GM19468 (cell line): ENCODE results near the gene SNX9.

ENCODE experiments used
- ATAC-seq: cut with Tn5 transposase; IDR thresholded peaks from one replicate; pipeline ENCODE4 v1.9.1; 2021; ENCODE audit warnings: mild to moderate bottlenecking, moderate library complexity, moderate number of reproducible peaks; ENCODE audit not compliant: unreplicated experiment; ENCODE audit errors: extremely low read depth

SNX9 gene

DNA sequence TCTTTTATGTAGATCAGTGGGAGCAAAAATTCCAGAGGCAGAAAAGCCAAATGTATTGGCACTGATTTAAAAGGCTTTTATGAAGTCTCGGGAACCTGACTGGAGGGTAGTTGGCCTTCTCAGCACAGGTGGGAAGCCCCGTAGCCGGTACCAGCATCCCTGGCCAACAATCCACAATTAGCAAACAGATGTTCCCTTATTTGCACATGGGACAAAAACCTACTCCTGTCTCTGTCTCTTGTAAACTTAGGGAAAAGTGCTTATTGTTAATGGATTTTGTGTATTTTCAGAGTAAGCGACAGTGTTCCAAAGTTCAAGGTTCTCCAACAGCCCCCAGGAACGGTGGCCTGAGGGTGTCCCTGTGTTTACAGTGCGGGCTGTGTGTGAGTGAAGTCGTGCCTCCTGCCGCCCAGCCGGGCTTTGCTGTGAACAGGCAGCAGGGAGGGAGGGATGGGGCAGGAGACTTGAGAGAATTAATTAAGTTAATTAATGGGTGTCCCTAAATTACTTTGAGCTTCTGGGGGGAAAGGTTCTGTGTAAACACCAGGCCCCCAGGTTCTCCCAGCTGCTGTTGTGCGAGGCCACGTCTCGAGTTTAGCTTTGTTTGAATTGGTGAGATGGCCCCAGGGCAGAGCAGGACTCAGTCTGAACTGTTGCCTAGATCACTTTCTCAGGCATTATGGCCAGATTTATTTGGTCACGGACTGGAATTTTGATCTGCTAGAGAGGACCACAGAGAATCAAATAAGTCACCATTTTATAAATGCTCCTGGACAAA is 162.5 kb downstream of the SNX9 start:
- no peak for ATAC-seq

DNA sequence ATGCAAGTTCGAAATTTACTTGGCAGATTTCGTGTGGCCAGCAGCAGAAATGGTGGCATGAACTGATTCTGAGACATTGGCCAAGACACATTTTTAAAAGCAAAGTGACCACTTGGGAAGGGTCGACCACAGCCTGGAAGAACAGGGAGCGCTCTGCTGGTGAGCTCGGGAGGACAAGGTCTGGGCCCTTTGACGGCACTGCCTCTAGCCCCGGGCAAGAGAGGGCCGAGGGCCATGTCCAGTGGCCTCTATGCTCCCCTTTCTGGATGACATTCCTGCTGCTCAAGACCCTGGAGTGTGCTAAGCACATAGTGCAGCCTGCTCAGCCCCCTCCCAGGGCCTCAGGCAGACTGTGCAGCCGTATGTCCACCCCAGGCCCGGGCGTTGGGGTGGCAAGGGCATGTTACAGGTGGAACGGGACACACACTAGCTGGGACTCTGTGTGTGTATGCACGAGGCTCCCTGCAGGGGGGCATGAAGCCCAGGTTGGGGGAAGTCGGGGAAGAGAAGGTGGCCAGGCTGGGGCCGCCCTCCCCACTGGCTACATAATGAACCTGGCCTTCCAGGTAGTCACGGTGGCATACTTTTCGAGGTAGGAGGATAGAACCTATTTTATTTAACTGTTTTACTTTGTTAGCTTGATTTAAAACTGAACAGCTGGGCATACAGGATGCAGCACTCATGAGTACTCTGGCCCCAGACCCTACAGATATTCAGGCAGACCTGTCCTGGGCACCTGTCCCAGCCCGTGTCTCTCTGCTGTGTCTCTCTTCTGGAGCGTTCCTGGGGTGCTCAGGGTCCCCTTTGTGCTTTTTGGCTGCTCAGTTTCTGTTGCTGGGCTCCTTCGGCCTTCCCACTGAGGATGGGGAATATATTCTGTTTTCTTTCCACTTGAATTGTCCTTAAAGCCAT is 165.0 kb downstream of the SNX9 start:
- no peak for ATAC-seq

DNA sequence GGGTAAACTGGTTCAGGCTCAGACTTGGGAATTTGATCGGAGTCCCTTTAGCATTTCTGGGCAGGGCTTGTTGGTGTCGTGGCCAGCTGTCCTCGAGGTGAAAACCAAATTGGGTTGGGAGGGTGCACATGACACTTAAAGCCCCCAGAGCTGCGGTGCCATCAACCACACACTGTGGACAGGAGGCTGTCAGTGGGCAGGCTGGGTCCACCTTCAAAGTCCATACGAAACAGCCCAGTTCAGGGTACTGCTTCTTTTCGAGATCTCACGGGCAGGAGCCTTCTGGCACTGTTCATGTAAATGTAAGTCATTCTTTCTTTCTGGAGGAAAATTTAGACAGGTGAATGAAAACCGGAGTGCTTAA is 165.6 kb downstream of the SNX9 start:
- no peak for ATAC-seq

DNA sequence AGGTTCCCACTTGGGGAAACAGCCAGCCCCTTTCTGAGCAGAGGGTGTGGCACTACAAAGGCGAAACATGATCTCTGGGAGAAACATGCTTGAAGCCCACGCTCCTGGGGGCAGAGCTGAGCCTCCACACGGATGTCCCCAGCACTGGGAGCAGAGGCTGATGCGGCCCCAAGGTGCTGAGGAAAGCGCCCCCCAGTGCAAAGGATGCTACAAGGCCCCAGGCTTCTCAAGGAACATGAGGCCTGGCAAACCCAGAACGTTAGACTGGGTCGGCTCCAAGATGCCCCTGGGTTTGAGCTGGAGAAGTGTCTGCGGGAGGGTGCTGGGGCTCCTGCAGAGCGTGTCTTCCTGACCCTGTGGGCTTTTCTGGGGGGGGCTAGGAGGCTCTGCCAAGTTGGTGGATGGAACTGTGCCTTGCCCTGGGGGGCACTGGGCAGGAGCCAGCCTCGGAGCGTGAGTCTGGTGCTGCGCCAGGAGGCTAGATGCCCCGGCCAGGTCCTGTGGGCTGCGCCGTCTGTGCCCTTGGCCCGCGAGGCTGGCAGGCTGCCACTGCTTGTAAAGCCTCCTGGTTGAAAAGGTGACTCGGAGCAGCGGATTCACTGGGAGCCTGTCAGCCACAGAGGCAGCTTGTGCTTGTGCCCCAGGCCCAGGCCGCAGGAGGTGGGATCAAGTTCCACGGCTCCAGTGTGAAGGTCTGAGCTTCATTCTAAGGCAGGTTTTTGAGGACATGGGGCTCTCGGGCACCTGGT is 166.7 kb downstream of the SNX9 start:
- ATAC-seq = no peak

DNA sequence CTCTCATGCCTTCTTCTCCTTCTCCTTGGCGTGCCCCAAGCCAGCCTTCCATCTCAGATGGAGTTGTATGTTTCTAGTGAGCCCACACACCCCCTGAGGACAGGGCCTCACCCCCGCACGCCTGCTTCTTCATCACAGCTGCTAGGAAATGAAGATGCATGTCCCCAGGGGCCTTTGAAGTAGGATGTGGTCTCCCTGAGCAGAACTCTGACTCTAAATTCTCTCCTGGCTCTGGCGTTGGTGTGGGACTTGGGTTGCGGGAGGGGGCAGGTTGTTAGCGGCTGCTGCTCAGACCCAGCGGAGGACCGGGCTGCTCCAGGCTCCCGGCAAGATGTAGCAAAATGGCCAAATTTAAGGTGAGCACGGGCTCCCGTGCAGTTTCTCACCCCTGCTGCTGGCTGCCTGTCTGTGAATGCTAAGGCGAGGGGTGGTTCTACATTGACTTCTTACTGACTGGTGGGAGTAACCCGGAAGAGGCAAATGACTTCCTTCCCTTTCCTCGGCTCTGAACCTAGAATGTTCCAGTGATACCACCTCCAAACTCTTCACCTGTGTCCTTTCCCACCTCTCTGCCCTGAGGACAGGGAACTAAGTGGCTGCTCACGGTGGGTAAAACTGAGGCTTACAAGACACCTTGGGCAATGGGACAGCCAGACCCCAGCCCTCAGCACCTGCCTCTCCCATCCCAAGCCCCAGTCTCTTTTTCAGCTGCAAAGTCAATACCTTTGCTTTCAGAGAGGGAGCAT is 167.4 kb downstream of the SNX9 start:
- ATAC-seq = no peak

DNA sequence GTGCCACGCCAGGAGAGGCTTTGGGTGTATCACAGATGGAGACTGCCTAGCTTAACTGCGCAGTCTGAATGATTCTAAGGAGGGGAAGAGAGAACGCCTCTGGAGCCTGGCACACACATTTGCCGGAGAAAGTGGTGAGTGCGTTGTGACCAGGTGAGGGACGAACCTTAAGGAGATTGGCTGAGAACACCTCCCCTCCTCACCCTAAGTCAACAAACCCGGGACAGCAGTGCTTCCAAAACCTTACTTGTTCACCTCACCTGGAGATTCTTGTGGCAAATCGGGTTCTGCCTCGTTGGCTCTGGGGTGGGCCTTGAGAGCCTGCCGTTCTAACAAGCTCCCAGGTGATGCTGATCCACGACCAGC is 168.0 kb downstream of the SNX9 start:
- no peak for ATAC-seq

DNA sequence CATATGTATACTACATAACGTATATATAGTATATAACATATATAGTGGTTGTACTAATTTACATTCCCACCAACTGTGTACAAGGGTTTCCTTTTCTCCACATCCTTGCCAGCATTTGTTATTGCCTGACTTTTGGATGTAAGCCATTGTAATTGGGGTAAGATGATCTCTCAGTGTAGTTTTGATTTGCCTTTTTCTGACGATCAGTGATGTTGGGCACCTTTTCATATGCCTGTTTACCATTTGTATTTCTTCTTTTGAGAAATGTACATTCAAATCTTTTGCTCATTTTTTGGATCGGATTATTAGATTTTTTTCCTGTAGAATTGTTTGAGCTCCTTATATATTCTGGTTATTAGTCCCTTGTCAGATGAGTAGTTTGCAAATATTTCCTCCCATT is 170.0 kb downstream of the SNX9 start:
- ATAC-seq = no peak

DNA sequence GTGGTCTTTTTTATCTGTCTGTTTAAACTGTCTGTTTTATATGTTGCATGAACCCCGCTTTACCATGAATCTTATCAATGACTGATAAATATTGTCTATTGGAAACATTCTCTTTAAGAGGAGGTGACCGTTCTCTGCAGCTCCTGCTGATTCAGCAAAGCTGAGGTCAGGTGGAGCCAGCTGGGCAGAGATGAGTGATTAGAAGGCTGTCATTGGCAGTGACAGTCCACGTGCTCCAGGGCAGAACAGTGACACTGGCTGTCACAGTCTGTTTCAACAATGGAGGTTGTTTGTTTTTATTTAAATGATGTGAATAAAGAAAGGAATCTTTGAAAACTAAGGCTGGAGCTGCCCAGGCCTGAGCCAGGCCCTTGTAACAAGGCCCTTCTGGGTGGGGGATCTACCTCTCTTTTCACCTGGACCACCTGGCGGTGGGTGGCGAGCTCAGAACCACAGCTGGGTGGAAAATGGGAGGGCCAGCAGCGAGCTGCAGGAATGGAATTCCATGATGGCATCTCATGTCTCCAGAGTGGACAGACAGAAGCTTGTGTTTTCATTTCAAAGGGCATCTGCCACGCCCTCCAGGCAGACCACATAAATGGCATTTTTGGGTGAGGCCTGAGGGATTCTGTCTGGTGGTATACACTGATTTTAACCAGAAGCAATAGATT is 171.2 kb downstream of the SNX9 start:
- no peak for ATAC-seq
